HG02588 (cell line): Measurements from ENCODE around the gene ANAPC10.
A peak's percentile ranks its signal among the peaks of the same experiment; 100 is the strongest.
"Not testable (repeated sequence)": the region's sequence is repeated elsewhere in the genome, so short reads cannot be mapped to it uniquely, and the experiment has no call there.

Source experiments
- ATAC-seq: cut with Tn5 transposase; IDR thresholded peaks from one replicate; pipeline ENCODE4 v1.9.1; 2021; ENCODE audit warnings: mild to moderate bottlenecking, moderate library complexity; ENCODE audit not compliant: unreplicated experiment

ANAPC10 gene

GRCh38 chr4:145097821-145098674 is at the start of gene ANAPC10, which contains the start of gene ABCE1:
Gene ANAPC10 (minus strand): TSS chr4:145098196. CDS start chr4:145096099, 2,097 bp downstream.
Gene ABCE1 (plus strand): TSS chr4:145098311. CDS start chr4:145104413, 6,102 bp downstream.
- ATAC-seq = peak; percentile 83

- not testable (repeated sequence) for ATAC-seq
Observed at GRCh38 chr4:145136219-145136618, 38.2 kb upstream of the ANAPC10 start.

- peak; percentile 67 for ATAC-seq
Observed at GRCh38 chr4:145132511-145133098, 34.6 kb upstream of the ANAPC10 start.

GRCh38 chr4:145131848-145132247 is 33.9 kb upstream of the ANAPC10 start:
- ATAC-seq = no peak

GRCh38 chr4:145130788-145131399 is 32.9 kb upstream of the ANAPC10 start:
- ATAC-seq = no peak

DNA sequence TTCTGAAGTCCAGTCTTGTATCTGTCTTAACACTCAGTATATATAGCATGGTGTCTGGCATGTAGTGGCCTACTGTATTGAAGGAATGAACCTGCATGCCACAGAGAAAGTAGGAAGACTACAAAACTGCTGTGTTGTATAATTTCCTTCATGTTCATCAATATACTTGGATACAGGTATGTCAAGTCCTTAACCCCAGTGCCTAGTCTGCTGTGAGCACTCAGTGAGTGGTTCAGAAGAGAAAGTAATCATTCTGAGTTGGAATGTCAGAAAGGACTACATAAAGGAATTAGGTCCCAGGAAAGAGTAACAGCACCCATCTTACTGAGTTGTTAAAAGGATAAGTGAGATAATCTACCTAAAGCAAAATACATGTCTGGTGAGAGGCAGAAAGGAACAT is 32.1 kb upstream of the ANAPC10 start:
- ATAC-seq = no peak

GRCh38 chr4:145125396-145125795 is 27.4 kb upstream of the ANAPC10 start:
- ATAC-seq = no peak

GRCh38 chr4:145108128-145108527 is 10.1 kb upstream of the ANAPC10 start:
- ATAC-seq = no peak

DNA sequence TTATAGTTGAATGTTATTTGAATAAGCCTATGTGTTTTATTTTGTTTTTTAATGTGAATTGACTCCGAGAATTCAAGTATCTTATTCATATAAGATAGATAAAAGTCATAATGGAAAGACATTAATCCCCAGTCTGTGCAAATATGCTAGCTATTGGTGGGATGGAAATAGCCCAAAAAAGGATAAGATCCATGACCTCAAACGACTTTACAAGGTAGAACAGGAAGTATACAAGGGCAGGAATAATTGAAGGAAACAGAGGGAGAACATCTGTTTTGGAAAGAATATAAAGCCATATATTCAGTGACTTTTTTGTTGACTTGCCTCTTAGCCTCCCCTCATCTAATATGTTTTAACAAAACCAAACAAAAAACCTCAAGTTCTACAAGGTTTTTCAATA is 9.1 kb upstream of the ANAPC10 start:
- no peak for ATAC-seq

DNA sequence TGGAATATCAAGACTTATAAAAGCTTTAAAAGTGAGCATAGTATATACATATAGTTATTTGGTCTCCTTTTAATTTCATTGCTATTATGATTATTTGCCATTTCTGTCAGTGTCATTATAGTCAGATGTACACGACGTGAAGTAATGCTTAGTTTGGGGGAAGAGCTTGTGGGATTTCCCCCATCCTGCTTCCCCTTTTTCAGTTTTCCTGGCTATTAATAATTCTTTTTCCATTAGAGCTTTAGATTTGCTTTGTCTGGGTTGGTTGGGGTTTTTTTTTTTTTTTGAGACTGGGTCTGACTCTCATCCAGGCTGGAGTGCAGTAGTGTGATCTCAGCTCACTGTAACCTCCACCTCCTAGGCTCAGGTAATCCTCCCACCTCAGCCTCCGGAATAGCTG is 5.5 kb upstream of the ANAPC10 start:
- no peak for ATAC-seq

DNA sequence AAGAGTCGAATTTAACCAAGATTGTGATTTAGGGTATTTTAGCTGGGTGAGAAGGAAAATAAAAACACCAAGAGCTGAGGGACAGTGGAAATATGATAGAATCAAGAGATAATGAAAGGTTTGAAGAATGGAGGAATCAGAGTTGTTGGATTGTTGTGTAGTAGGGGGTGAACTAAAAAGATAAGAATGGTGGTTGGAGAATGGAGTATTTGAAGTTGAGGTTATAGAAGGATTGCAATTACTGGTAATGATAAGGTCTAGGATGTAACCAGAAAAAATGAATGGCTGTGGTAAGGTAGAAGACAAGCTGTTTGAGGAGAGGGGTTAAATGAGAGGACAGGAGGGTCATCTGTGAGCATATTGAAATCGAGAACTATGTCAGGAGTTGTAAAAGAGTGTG is 4.6 kb upstream of the ANAPC10 start:
- no peak for ATAC-seq

DNA sequence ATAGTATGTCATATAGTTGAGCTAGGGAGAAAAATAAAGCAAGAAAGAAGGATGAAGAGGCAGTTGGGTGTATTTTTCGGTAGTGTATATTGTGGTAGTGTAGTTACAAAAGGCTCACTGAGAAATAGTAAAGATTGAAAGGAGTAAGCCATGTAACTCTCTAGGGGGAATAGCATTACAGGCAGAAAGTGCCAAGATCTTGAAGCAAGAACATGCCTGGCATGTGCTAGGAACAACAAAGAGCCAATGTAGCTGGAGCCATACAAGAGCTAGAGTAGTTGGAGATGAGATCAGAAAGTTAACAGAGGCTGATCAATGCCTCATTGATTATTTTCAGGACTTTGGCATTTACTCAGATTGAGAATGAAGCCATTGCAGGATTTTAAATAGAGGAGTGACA is 3.1 kb upstream of the ANAPC10 start:
- ATAC-seq = no peak

- ATAC-seq = no peak
Observed at GRCh38 chr4:145099653-145100052, 1.7 kb upstream of the ANAPC10 start.

GRCh38 chr4:145098675-145099037 is 660 bp upstream of the ANAPC10 start:
- peak; percentile 18 for ATAC-seq

GRCh38 chr4:145097331-145097820 is 620 bp downstream of the ANAPC10 start:
- peak; percentile 5 for ATAC-seq

GRCh38 chr4:145093638-145094037 is 4.4 kb downstream of the ANAPC10 start:
- ATAC-seq = no peak

DNA sequence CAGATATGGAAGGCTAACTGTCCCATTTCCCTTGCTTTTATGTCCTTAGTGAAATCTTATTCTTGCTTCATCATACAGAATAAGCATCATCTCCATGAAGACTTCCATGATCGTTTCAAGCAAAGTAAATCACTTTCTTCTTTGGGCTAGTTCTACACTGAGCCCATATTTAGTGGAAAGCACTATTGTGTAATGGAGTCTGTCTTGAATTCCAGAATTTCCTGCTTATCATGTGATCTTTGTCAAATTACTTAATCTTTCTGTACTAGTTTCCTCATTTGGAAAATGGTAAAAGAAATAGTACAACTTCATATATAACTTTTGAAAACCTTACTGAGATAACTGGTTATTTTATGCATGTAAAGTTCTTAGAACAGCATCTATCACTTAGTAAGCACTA is 7.6 kb downstream of the ANAPC10 start:
- ATAC-seq = no peak

DNA sequence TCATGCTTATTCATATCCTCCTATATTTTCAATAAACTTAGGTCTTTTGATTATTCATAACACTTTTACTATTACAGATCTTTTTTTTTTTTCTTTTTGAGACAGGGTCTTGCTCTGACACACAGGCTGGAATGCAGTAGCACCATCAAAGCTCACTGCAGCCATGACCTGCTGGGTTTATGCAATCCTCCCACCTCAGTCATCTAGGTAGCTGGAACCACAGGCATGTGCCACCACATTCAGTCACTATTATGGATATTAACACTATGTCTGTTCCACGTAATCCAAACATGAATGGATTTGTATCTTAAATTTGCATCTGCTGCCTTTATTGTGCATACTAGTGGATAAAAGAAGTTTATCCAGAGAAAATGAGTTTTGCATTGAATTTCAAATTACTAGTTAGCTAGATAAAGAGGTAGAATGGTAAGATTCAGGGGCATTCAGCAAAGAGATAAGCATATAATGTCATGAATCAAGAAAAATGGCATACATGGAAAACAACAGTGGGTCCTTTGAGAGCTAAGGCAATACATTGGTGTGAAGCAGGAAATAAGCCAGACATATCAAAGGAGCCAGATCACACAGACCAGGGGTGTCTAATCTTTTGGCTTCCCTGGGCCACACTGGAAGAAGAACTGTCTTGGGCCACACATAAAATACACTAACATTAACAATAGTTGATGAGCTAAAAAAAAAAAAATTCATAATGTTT is 13.9 kb downstream of the ANAPC10 start:
- no peak for ATAC-seq

- no peak for ATAC-seq
Observed at GRCh38 chr4:145081756-145082155, 16.2 kb downstream of the ANAPC10 start.

- ATAC-seq = no peak
Observed at GRCh38 chr4:145076469-145076855, 21.5 kb downstream of the ANAPC10 start.
